GM18858 (cell line): ENCODE results near the gene RILPL2.
A peak's percentile ranks its signal among the peaks of the same experiment; 100 is the strongest.
"Not testable (repeated sequence)": the region's sequence is repeated elsewhere in the genome, so short reads cannot be mapped to it uniquely, and the experiment has no call there.

Experiments used
- ATAC-seq: cut with Tn5 transposase; IDR thresholded peaks from one replicate; pipeline ENCODE4 v1.9.1; 2021; ENCODE audit not compliant: unreplicated experiment

RILPL2 gene, protein sequence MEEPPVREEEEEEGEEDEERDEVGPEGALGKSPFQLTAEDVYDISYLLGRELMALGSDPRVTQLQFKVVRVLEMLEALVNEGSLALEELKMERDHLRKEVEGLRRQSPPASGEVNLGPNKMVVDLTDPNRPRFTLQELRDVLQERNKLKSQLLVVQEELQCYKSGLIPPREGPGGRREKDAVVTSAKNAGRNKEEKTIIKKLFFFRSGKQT

DNA sequence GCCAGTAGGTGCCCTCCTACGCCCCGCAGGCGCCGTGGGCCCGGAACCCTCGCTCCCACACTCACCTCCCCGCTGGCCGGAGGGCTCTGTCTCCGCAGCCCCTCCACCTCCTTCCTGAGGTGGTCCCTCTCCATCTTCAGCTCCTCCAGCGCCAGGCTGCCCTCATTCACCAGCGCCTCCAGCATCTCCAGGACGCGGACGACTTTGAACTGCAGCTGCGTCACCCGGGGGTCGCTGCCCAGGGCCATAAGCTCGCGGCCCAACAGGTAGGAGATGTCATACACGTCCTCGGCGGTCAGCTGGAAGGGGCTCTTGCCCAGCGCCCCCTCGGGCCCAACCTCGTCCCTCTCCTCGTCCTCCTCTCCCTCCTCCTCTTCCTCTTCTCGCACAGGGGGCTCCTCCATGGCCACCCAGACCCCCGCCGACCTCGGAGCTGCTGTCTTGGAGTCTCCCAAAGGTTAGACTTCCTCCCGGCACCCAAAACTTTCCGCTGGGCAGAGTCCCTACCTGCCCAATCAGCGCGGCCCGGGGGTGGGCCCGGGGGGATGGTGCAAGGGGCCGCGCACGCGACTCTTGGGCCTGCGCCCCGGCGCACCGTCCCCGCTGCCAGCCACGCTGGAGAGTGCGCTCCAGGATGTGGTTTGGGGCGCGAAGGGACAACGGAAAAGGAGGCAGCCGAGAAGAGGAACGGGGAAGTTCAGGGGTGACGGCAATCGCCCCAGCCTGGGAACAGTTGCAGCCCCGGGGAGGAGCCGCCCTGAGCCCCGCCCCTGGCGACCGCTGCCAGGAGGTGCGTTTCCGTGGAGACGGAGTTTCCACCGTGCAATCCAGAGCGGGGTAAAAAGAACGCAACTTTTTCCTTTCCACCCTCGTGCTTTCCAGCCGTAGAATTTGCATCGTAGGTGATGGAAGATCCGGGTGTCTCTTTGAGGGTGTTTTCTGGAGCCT lies at the start of gene RILPL2:
RILPL2 (minus strand) TSS at position 668 of the 948 bp plus-strand sequence; CDS start at position 404, 264 bp downstream.
- ATAC-seq = peak; percentile 40

DNA sequence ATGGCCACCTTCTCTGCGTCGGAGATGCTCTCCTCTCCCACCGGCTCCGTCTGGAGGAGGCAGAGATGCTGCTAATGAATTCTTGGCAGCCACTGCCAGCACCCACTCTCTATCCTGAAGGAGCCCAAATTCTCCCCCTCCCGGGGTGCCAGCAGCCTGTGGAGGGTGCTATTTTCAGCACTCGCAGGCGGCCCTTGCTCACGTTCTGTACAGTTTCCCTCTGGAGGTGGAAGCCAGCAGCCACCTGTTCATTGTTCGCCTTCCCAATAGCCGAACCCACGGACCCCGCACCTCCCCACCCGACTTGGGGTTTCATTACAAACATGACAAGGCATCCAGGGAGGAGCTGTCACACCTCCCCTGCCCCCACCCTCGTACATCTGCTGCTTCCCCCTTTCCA lies 49.3 kb upstream of the RILPL2 start:
- no peak for ATAC-seq

DNA sequence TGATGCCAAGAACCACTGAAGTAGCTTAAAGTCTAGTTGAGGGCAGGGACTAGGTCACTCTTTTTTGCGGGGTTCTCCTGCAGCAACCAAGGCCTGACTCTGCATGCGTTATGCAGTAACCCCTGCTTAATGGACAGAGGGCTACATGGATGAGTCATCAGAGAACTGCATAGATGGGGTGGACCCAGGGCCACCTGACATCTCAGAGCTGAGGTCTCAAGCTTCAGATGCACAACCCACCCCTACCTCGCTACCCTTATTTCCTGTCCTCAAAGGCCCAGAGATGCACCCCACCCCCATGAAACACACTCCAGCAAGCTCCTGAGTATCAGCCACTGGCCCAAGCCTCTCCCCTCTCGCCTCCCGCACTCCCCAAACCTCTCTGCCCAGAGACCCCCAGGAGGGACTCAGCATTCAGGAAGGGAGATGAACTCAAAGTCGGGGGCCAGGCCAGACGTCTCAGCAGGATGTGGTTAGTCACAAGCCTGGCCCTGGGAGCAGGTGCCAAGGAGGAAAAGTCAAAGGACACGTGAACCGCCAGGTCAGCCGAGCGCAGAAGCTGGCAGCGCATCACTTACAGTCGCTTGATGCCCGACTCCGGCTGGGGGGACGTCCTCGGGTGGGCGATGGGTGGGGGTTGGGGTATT lies 47.2 kb upstream of the RILPL2 start:
- no peak for ATAC-seq

DNA sequence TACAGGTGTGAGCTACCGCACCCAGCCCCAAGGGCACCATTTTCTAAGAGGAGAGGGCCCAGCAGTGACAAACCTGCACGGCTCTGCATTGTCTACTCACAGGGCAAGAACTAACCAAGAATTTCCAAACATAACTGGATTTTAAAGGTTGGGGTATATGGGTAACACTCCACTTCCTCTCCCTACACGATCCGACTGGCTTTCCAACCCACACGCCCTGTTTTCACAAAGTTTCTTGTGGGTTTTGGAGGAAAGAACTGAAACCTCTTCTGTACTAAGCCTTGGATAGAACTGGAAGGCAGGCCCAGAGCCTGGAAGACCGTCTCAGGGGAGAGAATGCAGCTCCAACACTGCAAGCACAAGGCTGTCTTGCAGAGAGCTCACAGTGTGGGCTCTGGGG lies 46.4 kb upstream of the RILPL2 start:
- no peak for ATAC-seq

DNA sequence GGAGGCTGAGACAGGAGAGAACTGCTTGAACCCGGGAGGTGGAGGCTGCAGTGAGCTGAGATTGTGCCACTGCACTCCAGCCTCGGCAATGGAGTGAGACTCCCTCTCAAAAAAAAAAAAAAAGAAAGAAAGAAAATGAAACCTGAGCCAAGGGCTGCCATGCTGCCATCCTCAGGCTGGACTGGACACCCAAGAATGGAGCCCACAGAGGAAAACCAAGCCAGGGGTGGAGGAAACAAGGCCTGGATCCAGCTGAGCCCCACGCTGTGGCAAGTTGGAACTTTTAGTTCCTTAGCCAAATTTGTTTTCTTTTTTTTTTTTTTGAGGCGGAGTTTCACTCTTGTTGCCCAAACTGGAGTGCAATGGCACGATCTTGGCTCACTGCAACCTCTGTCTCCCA lies 44.8 kb upstream of the RILPL2 start:
- ATAC-seq = not testable (repeated sequence)

DNA sequence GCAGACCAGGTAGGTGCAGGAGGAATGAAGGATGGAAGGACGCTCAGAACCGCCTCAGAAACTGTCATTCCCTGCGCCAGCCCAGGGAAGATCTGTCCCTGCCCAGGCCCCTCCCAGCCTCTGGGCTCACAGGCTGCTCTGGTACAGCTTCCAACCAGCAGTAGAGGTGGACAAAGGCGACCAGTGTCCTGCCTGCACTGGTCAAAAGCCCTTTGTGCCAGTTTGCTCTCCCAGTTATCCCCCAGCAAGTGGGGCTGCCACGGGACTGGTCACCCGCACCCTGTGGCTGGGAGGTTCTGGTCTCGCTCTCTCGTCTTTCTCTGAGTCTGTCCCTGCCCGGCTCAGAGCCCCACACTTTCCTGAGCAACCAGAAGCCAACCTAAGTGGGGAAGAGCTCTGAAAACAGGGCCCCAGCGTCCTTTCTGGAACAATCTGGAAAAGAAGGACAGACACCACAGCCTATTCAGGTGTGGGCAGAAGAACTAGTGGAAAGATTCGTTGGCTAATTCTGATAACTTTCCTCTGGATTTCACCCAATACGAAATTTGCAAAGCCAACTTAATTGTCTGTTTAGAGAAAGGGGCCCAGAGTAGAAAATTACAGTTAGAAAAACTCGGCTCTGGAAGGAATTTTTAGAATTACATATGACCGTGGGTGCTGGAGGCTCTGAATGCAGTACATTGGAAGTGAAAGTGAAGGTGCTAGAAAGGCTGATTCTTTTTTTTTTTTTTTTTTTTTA lies 43.1 kb upstream of the RILPL2 start:
- ATAC-seq = no peak

DNA sequence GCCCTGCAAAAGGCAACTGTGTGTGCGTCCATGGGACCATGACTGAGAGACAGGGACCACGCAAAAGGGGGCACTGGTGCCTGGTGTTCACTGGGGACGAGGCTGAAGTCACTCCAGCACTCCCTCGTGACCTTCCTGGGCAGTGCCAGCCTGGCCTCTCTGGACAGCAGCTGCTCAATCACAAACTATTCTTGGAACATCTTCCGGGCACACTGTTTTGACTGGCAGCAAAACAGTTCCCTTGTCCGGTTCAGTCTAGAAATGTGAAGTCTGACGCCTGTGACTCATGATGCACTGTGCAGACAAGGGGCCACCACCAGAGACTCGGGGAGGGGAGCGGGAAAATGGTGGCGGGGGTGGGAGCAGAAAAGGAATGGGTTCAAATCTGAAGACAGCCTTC lies 42.3 kb upstream of the RILPL2 start:
- no peak for ATAC-seq

DNA sequence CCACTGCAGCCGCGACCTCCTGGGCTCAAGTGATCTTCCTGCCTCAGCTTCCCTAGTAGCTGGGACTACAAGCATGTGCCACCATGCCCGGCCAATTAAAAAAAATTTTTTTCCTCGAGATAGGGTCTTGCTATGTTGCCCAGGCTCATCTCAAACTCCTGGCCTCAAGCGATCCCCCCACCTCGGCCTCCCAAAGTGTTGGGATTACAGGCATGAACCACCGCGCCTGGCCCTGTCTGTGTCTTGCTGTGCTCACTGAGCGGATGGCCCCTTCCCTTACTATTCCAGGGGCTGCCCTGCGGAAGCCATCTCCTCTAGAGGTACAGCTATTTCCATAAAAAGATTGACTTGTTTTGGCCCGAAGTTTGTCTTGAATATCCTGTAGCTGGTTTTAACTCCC lies 41.6 kb upstream of the RILPL2 start:
- no peak for ATAC-seq

DNA sequence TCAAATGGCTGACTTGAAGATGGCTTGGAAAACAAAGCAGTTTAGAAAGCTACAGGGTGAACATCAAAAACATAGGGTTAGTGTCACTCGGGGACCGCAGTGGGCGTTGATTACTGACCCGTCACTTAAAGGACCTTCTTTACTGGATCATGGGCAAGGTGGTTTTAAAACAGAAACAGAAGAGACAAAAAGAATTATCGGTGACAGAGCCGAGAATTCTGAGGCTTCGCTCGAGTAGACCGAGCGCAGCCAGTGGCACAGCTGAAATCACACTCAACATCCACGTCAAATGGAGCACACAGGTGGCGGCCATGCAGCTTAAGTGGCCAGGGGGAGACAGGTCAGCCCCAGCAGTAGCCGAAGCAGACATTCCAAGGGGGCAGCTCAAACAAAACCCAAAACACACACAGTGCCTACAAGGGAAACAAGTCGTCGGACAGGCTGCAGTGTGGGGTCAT lies 38.8 kb upstream of the RILPL2 start:
- no peak for ATAC-seq

DNA sequence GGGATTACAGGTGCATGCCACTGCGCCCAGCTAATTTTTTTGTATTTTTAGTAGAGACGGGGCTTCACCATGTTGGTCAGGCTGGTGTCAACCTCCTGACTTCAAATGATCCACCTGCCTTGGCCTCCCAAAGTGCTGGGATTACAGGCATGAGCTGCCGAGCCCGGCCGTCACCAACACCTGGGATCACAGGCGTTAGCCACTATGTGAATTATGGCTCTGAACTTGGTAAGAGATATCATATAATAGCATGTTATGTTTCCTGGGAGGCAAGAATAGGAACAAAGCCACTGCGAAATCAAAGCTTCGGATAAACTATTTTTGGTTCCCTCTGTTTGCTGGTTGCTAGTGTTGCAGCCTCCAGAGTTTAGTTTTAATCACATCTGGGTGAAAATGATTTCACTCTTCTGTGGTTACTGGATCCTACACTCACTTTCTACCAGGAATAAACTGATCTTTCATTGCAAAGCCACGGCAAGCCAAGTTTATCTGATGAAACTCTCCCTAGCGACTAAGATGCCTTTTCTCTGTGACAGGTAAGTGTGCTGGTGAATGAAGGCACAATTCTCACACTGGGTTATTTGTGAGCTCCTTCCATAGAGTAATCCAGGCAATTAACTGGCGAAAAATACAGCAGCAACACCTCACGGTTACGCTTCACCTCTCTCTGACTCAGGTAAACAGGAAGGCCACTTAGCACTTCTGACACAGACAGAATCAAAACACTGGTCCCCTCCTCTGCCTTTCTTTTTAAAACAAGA lies 38.2 kb upstream of the RILPL2 start:
- no peak for ATAC-seq

DNA sequence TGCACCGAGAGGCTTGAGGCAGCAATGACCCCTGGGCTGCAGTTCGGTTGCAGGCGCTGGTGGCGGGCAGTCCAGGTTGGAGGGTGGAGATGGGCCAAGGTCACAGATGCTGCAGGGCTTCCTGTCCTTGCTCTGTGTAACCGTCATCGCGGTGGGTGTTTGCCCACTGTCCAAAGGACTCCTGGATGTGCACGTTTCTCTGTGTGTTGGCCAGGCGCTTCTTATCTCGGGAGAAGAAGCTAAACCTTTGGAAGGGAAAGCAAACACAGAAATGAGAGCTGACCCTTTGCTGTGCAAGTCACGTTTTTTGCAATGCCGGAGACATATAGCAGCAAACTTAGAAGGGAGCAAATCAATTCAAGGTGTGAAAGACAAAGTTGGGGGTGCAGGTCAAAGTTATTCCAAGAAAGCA lies 36.0 kb upstream of the RILPL2 start:
- no peak for ATAC-seq

DNA sequence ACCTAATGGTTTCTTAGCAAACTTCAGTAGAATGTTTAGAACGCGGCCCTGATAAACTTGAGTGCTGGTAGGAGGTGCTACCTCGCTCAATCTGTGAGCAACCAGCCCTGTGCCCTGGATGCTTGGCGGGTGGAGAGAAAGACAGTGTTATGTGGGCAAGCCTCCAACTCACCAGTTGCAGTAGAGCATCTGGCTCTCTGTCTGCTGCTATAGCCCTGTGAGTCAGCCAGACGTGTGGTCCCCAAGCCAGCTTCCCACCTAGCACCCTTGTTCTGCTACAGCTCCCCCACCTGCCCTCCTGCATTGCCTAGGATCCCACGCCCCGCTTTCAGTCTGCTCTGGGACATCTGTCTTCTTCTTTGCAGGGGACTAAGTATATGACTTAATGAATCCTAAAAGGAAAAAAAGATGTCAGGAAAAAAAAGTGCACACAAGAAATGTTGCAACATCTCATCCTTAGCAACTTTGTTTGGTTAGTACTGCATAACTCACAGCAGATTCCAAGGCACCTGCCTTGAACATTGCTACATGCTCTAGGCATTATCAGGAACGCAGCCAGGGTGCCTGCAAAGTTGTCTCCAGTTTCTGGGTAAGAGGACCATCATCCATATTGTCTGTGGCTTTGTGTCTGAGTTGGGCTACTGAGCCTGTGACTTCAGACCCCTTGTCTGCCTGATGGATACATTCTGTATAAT lies 35.0 kb upstream of the RILPL2 start:
- ATAC-seq = no peak

DNA sequence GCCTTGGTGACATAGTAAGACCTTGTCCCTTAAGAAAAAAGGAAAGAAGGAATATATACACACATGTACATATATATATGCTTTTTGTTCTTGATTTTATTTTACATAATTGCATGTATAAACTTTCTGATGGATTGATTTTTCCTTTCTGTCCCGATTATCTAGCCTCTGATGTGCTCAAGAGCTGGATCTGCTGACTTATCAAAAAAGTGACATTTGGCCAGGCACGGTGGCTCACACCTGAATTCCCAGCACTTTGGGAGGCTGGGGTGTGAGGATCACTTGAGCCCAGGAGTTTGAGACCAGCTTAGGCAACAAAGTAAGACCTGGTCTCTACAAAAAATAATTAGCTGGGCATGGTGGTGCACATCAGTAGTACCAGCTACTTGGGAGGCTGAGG lies 33.5 kb upstream of the RILPL2 start:
- no peak for ATAC-seq

DNA sequence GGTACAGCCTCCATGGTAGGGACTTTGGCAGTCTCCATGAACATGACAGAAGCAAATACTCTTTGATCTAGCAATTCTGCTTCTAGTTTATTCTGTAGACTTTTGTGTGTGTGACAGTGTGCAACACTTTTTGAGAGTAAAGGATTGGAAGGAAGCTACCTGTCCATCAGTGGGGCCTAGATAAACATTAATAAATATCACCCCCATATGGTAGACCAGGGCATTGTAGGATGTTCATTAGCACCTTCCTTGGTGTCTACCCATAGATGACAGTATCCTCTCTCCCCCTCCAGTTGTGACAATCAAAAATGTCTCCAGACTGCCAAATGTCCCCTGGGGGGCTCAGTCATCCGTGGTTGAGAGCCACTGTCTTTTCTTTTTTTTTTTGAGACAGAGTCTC lies 32.3 kb upstream of the RILPL2 start:
- no peak for ATAC-seq

DNA sequence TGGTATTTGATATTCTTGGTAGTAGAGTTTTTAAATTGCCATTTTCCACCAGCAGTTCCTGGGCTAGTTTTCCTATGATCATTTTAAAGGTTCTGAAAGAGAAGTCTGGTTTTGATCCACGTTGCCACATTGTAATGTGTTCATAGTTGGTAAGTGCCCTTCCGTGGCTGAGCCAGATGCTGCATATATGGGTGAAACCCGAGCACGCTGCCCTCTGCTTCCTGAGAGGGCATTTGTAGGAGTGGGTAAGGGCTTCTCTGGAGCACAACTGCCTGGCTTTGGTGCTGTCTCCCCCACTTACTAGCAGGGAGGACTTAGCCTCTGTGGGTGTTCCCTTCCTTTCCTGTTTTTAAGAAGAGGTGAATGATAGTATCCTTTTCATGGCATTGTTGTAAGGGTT lies 28.6 kb upstream of the RILPL2 start:
- no peak for ATAC-seq

DNA sequence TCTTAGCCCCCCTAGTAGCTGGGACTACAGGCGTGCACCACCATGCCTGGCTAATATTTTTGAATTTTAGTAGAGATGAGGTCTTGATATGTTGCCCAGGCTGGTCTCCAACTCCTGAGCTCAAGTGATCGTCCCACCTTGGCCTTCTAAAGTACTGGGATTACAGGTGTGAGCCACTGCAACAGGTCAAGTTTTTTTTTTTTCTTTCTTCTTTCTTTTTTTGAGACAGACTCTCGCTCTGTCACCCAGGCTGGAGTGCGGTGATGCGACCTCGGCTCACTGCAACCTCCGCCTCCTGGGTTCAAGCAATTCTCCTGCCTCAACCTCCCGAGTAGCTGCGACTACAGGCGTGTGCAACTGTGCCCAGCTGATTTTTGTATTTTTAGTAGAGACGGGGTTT lies 26.7 kb upstream of the RILPL2 start:
- ATAC-seq = not testable (repeated sequence)

DNA sequence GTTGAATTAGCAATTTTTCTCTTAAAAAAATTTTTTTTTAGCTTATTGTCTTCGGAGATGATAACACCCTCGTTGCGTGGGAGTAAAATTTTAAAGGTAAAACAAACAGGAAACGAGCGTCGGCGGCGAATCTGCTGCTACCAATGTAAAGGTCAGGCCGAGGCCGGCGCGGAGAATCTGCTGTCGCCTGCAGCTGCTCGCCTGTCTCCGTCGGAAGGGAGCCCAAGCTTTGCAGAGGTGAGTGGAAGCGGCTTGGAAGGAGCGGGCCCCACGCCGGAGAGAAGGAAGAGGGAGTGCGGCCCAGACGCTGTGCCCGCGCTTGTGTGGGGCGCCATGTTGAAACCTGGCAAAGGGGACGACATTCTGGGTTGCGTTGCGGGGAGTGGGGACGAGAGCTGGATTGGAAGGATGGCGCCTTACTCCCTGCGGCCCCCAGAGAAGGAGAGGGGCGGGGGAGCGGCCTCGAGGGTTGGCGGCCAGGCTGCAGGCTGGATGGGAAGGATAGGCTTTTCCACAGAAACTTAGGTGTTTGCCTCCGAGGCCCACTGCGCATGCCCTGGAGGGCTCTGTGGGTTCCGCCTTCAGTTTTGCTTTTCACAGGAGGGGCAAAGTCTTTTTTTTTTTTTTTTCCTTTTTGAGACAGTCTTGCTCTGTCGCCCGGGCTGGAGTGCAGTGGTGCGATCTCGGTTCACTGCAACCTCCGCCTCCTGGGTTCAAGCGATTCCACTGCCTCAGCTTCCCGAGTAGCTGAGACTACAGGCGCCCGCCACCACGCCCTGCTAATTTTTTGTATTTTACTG lies 21.7 kb upstream of the RILPL2 start, which contains the start of gene SNRNP35:
SNRNP35 (plus strand) TSS at position 160 of the 800 bp plus-strand sequence. CDS start 7,402 bp downstream, outside the sequence.
- no peak for ATAC-seq

DNA sequence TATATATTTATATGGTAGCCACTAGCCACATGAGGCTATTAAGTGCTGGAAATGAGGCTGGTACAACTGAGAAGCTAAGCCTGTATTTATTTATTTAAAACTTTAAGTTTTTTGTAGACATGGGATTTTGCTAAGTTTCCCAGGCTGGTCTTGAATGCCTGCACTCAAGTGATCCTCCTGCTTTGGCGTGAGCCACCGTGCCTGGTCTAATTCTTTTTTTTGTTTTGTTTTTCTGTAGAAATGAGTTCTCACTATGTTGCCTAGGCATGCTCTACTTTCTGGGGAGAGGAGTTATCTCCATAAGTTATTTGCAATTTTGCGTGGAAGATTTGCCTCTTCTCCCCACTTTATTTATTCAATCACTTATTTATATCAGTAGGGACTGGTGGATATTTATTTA lies 16.7 kb upstream of the RILPL2 start:
- no peak for ATAC-seq

DNA sequence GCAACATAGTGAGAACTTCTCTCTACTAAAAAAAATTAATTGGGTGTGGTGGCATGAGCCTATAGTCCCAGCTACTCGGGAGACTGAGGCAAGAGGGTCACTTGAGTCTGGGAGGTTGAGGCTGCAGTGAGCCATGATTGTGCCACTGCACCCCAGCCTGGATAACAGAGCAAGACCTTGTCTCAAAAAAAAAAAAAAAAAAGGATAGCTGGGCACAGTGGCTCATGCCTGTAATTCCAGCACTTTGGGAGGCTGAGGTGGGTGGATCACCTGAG lies 15.7 kb upstream of the RILPL2 start:
- not testable (repeated sequence) for ATAC-seq
